Measurements from ENCODE around the gene SMTN.

Gene SMTN

DNA sequence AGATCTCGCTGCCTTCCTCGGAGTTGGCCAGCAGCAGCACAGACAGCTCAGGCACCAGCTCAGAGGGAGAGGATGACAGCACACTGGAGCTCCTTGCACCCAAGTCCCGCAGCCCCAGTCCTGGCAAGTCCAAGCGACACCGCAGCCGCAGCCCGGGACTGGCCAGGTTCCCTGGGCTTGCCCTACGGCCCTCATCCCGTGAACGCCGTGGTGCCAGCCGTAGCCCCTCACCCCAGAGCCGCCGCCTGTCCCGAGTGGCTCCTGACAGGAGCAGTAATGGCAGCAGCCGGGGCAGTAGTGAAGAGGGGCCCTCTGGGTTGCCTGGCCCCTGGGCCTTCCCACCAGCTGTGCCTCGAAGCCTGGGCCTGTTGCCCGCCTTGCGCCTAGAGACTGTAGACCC lies 52.8 kb downstream of the SMTN start:
- no peak for DNase-seq

- no peak for DNase-seq
Measured at GRCh38 chr22:31134688-31135087, 53.6 kb downstream of the SMTN start.

- no peak for DNase-seq
Measured at GRCh38 chr22:31135706-31136105, 54.6 kb downstream of the SMTN start.

- DNase-seq, result no peak
Measured at GRCh38 chr22:31136155-31136554, 55.0 kb downstream of the SMTN start.

DNA sequence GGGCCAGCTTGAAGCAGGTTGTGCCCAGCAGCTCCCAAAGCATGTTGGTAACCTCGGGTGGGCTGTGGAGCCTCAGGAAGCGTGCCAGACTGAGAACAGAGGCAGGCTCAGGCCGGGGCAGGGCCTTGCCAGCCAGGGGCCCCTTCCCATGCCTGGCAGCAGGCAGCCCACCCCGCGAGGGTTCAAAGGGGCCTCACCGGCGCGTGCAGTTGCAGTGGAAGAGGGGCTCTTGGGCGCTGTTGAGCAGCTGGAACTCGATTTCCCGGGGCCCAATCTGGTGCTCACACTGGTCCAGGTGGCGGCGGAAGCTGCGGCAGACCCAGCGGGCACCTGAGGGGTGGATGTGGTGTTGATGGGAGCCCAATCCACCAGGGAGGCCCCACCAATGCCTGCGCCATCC lies 55.6 kb downstream of the SMTN start:
- no peak for DNase-seq

- no peak for DNase-seq
Measured at GRCh38 chr22:31137721-31138120, 56.6 kb downstream of the SMTN start.

GRCh38 chr22:31138126-31138525 lies 57.0 kb downstream of the SMTN start:
- DNase-seq, result no peak

- DNase-seq, result no peak
Measured at GRCh38 chr22:31139066-31139465, 57.9 kb downstream of the SMTN start.

- DNase-seq, result peak; percentile 61
Measured at GRCh38 chr22:31139866-31140716, 59.0 kb downstream of the SMTN start, which contains the start of gene PLA2G3. PLA2G3 (minus strand) TSS chr22:31140508; CDS start chr22:31140354, 154 bp downstream.

- no peak for DNase-seq
Measured at GRCh38 chr22:31140746-31141145, 59.6 kb downstream of the SMTN start.

DNA sequence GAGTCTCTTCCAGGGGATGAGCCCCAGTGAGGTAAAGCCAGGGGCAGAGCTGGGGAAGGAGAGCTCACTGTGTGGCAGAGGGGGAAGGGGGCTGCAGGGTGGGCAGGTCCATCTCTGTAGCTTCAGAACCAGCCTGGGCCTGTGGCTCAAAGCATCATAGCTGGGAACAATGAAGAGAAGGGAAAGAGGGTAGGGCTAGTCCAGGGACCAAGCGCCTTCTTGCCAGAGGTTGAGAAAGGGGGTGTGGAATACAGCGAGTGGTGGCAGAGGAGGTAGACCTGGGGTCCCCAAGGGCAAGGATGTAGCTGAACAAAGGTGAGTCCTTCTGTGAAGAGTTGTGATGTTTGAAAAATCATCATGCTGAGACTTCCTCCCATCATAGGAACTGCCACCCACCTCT lies 60.4 kb downstream of the SMTN start:
- DNase-seq, result no peak

GRCh38 chr22:31142285-31142684 lies 61.2 kb downstream of the SMTN start:
- no peak for DNase-seq

DNA sequence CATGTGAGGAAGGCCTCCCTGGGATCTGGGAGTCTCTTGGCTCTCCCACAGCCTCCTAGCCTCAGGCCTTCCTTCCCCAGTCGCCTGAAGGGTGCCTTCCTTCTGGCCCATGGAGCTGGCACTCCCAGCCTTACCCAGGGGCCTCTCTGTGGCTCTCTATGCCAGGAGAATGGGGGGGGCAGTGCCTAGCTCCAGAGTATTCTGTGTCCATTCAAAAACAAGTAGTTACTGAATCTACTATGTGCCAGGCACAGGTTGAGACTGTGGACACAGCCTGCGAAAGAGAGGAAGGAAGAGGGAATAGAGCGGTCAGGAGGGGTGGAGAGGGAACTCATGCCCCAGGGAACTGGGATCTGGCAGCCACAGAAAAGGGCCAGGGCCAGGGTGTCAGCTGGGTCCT lies 61.9 kb downstream of the SMTN start:
- no peak for DNase-seq

GRCh38 chr22:31143537-31143936 lies 62.4 kb downstream of the SMTN start:
- DNase-seq, result no peak

GRCh38 chr22:31144223-31144622 lies 63.1 kb downstream of the SMTN start:
- no peak for DNase-seq

DNA sequence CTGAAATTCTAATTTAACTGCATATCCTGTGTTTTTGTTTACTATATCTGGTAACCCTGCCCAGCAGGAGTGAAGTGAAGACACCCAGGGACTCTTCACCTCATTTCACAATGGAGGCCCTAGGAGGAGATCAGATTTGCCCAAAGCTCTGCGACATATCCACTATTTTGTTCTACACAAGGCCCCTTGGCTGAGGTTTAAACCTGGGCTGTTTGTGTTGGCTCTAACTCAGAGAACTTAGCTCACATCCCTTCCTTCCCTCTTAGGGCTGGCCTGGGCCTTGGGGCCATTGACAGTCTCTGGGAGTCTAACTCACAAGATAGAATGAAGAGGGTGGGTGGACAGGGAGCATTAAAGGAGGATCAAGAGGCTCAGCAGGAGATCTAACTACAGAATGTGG lies 67.4 kb downstream of the SMTN start:
- DNase-seq, result no peak

DNA sequence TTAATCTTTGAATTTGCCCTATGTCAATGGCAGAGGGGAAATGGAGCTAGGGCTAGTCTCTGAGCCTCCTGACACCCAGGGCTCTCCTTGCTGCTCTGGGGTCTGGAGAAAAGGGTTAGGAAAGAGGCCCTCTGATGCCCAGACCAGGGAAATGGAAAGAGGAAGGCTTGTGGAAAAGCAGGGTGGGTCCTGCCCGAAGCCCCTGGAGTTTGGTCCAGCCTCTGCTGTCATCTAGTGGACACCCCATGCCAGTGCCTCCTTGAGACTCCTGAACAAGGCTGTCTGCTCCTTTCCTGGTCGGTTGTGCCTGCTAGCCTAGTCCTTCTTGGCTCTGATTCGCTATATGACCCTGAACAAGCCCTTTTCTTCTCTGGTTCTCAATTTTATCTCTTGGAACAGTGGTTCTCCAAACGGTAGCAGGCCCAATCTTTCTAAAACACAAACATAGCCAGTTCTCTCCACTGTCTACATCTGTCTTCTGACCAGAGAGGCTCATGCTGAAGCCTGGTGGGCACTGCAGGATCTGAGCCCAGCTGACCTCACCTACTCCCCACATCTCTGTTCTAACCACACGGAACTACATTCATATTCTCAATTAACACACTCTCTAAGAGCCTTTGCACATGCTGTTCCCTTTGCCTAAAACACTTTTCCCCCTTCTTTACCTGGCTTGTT lies 68.0 kb downstream of the SMTN start:
- peak; percentile 18 for DNase-seq

GRCh38 chr22:31150615-31151014 lies 69.5 kb downstream of the SMTN start:
- no peak for DNase-seq

DNA sequence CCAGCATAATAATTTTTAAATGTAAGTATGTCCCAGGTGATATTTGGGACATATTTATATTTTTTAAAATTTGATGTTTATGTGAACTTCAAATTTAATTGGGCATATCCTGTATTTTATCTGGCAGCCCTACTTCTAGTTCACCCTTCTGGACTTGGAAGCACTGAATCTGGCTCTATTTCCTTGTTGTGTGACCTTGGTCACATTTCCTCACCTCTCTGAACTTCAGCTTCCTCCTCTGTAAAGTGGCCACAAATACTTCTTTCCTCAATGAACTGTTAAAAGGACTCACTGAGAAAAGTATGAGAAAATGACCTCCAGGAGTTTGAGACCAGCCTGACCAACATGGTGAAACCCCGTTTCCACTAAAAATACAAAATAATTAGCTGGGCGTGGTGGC lies 70.8 kb downstream of the SMTN start:
- no peak for DNase-seq

DNA sequence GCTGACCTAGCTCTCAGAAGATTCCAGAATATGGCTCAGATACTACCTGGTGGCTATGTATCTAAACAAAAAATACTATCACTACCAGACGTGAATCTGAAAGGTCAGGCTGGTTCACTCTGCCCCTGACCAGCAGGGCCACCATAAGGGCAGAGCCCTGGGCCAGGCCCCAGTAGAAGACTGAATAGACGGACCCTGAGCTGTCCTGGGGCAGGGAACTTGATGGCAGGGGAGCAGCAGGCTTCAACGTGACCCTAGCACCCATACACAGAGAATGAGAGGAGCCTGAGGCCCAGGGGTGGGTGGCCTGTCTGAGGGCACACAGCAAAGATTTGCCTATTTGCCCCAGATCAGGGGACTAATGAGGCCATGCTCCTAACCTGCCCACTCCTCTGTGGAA lies 72.2 kb downstream of the SMTN start:
- DNase-seq, result no peak

Data from DMS79 (cell line).